H9 (cell line): Measurements from ENCODE around the gene POU1F1. TPM values are rescaled to one million over a fixed set of nuclear protein-coding genes. Genes with fewer than 3 reads are reported as not detected.

Source experiments
- DNase-seq: peaks from one replicate; pipeline ENCODE4 v3.0.0-alpha.2; 2017
- H2AFZ ChIP-seq: one replicate; pipeline ENCODE4 v1.6.1; 2013; ENCODE audit warnings: mild to moderate bottlenecking, low read length, control low read depth, moderate library complexity
- H2AK5ac ChIP-seq: 2 replicates; pipeline ENCODE4 v1.6.1; 2013; ENCODE audit warnings: low read length, control low read depth, mixed read lengths; ENCODE audit not compliant: insufficient read length
- H2BK120ac ChIP-seq: one replicate; pipeline ENCODE4 v1.6.1; 2013; ENCODE audit warnings: low read depth, mild to moderate bottlenecking, low read length, control low read depth, inconsistent platforms; ENCODE audit not compliant: poor library complexity, severe bottlenecking
- H2BK12ac ChIP-seq: 2 replicates; pipeline ENCODE4 v1.6.1; 2013; ENCODE audit warnings: low read length, control low read depth, mixed read lengths, low read depth; ENCODE audit not compliant: insufficient read length
- H2BK15ac ChIP-seq: 2 replicates; pipeline ENCODE4 v1.6.1; 2013; ENCODE audit warnings: low read depth, low read length, control low read depth
- H2BK20ac ChIP-seq: one replicate; pipeline ENCODE4 v1.6.1; 2013; ENCODE audit warnings: low read depth, mild to moderate bottlenecking, low read length, control low read depth, inconsistent platforms; ENCODE audit not compliant: poor library complexity, severe bottlenecking
- H2BK5ac ChIP-seq: 2 replicates; pipeline ENCODE4 v1.6.1; 2013; ENCODE audit warnings: low read length, control low read depth, mixed read lengths; ENCODE audit not compliant: insufficient read length
- H3K14ac ChIP-seq: 2 replicates; pipeline ENCODE4 v1.6.1; 2013; ENCODE audit warnings: low read length, control low read depth; ENCODE audit not compliant: insufficient read depth
- H3K18ac ChIP-seq: 2 replicates; pipeline ENCODE4 v1.6.1; 2013; ENCODE audit warnings: low read depth, mild to moderate bottlenecking, mixed read lengths, low read length, control low read depth; ENCODE audit not compliant: insufficient read length
- H3K23ac ChIP-seq: 2 replicates; pipeline ENCODE4 v1.6.1; 2013; ENCODE audit warnings: low read length, control low read depth, mixed read lengths, low read depth; ENCODE audit not compliant: insufficient read length
- H3K23me2 ChIP-seq: 2 replicates; pipeline ENCODE4 v1.6.1; 2013; ENCODE audit warnings: low read depth, mild to moderate bottlenecking, mixed read lengths, low read length, control low read depth; ENCODE audit not compliant: insufficient read length, poor library complexity, severe bottlenecking
- H3K27ac ChIP-seq: 2 replicates; pipeline ENCODE4 v1.5.1; 2013; ENCODE audit warnings: low read length, control low read depth, mixed read lengths, low read depth; ENCODE audit not compliant: insufficient read length
- H3K27me3 ChIP-seq: 2 replicates; pipeline ENCODE4 v1.6.1; 2013; ENCODE audit warnings: low read length, control low read depth, inconsistent platforms; ENCODE audit not compliant: insufficient read depth
- H3K4ac ChIP-seq: 2 replicates; pipeline ENCODE4 v1.6.1; 2013; ENCODE audit warnings: low read depth, mild to moderate bottlenecking, control low read depth, inconsistent platforms, low read length, moderate library complexity
- H3K4me1 ChIP-seq: 2 replicates; pipeline ENCODE4 v1.6.1; 2013; ENCODE audit warnings: low read length, control low read depth, inconsistent platforms; ENCODE audit not compliant: insufficient read depth
- H3K4me2 ChIP-seq: 2 replicates; pipeline ENCODE4 v1.6.1; 2013; ENCODE audit warnings: low read length, control low read depth, mixed read lengths; ENCODE audit not compliant: insufficient read length, insufficient read depth
- H3K56ac ChIP-seq: 2 replicates; pipeline ENCODE4 v1.6.1; 2013; ENCODE audit warnings: low read depth, mild to moderate bottlenecking, mixed read lengths, low read length, control low read depth; ENCODE audit not compliant: insufficient read length
- H3K79me1 ChIP-seq: 2 replicates; pipeline ENCODE4 v1.6.1; 2013; ENCODE audit warnings: low read depth, mild to moderate bottlenecking, moderate library complexity, low read length, control low read depth, inconsistent platforms; ENCODE audit not compliant: insufficient read depth, poor library complexity, severe bottlenecking
- H3K79me2 ChIP-seq: 2 replicates; pipeline ENCODE4 v1.6.1; 2013; ENCODE audit warnings: low read length, control low read depth, inconsistent platforms; ENCODE audit not compliant: insufficient read depth
- H3K9ac ChIP-seq: 2 replicates; pipeline ENCODE4 v1.6.1; 2013; ENCODE audit warnings: low read length, control low read depth, mixed read lengths; ENCODE audit not compliant: insufficient read length; ENCODE audit errors: extremely low read depth
- H3K9me3 ChIP-seq: one replicate; pipeline ENCODE4 v1.6.1; 2013; ENCODE audit warnings: low read depth, low read length, inconsistent platforms; ENCODE audit not compliant: control insufficient read depth
- H3T11ph ChIP-seq: one replicate; pipeline ENCODE4 v1.6.1; 2013; ENCODE audit warnings: mild to moderate bottlenecking, low read length, control low read depth, inconsistent platforms
- H4K20me1 ChIP-seq: one replicate; pipeline ENCODE4 v1.6.1; 2013; ENCODE audit not compliant: control insufficient read depth, insufficient read length, insufficient read depth
- H4K5ac ChIP-seq: 2 replicates; pipeline ENCODE4 v1.6.1; 2013; ENCODE audit warnings: low read depth, mild to moderate bottlenecking, mixed read lengths, low read length, control low read depth; ENCODE audit not compliant: insufficient read length
- H4K8ac ChIP-seq: replicated peaks from 2 replicates; pipeline ENCODE4 v1.6.1; 2013; ENCODE audit warnings: low read length, control low read depth, mixed read lengths, low read depth; ENCODE audit not compliant: insufficient read length
- H4K91ac ChIP-seq: 2 replicates; pipeline ENCODE4 v1.6.1; 2013; ENCODE audit warnings: low read depth, mild to moderate bottlenecking, moderate library complexity, mixed read lengths, low read length, control low read depth; ENCODE audit not compliant: insufficient read length
- H3K27ac Mint-ChIP-seq, 3 experiments: 2 replicates in 2 of 3; 3 replicates in 1 of 3; pipeline ENCODE4 v1.8.0; 2020 to 2021; ENCODE audit warnings: mixed read lengths in 3 of 3, mild to moderate bottlenecking in 1 of 3, moderate library complexity in 1 of 3
- H3K27me3 Mint-ChIP-seq: 2 replicates; pipeline ENCODE4 v1.8.0; 2021; ENCODE audit warnings: low read depth, mild to moderate bottlenecking, moderate library complexity, mixed read lengths
- H3K36me3 Mint-ChIP-seq, 3 experiments: 2 replicates in 2 of 3; 3 replicates in 1 of 3; pipeline ENCODE4 v1.8.0; 2020 to 2021; ENCODE audit warnings: low read depth in 3 of 3, mixed read lengths in 3 of 3; ENCODE audit not compliant: insufficient read depth in 1 of 3
- H3K4me1 Mint-ChIP-seq, 2 experiments: 2 replicates each; pipeline ENCODE4 v1.8.0; 2020; ENCODE audit warnings: mixed read lengths in 2 of 2
- H3K4me3 Mint-ChIP-seq, 2 experiments: 2 replicates in 1 of 2; 3 replicates in 1 of 2; pipeline ENCODE4 v1.8.0; 2020 to 2021; ENCODE audit warnings: mild to moderate bottlenecking in 2 of 2, mixed read lengths in 2 of 2, moderate library complexity in 1 of 2
- H3K9me3 Mint-ChIP-seq, 2 experiments: 2 replicates in 1 of 2; 3 replicates in 1 of 2; pipeline ENCODE4 v1.8.0; 2020; ENCODE audit warnings: mild to moderate bottlenecking in 2 of 2, mixed read lengths in 2 of 2, moderate library complexity in 1 of 2
- WGBS: extraction: QIAGEN DNeasy Blood & Tissue Kit; methylation state at CpG from one replicate; pipeline ENCODE4 v1.1.7; 2013; ENCODE audit warnings: missing lambda C conversion rate, low lambda C conversion rate, mixed read lengths; ENCODE audit not compliant: insufficient read length; ENCODE audit errors: extremely low coverage; 5-methylcytosine and 5-hydroxymethylcytosine counted together
- total RNA-seq: library from RNA; stranded (reverse); gene quantifications from 2 replicates; pipeline ENCODE4 v1.2.1, GENCODE V29; 2021
- TF ChIP-seq, protein P1 (sequence below): fragments of 200-600 bp; sonication (generic); conservative IDR thresholded peaks from 3 replicates; pipeline ENCODE4 v1.8.0; 2021; ENCODE audit warnings: antibody characterized with exemption, mild to moderate bottlenecking

The POU1F1 gene
- total RNA-seq, 1 experiment from 2014 or later: not detected

DNA sequence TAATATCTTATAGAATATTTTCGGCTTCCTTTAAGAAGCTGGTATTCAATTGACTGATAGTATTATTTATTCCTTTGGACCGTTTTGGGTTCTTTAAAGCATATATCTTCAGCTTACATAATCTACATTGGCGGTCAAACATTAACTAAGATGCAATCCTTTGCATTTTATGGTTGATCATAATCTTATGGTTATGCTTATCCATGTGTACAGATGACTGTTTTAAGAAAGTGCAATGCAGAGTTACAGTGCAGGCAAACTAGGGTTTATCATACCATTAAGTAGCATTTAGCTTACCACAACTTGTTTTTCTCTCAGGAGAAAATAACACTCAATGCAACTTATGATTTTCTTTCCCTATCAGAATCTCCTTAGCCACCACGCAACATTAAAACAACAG, 41.4 kb upstream of the POU1F1 start:
- H3T11ph ChIP-seq: no peak overlapping the region
- H3K23me2 ChIP-seq: no peaks in the 10 kb centered on the region
- H4K20me1 ChIP-seq: no peaks in the 10 kb centered on the region
- H3K36me3 Mint-ChIP-seq: no peaks in the 10 kb centered on the region
- H3K4me3 Mint-ChIP-seq: no peak overlapping the region
- H2BK12ac ChIP-seq: no peak overlapping the region
- WGBS: no CpG with 5 or more reads among the region's 4 CpGs
- H3K9me3 ChIP-seq: no peaks in the 10 kb centered on the region
- DNase-seq: no peak
- H2BK120ac ChIP-seq: no peak overlapping the region
- H3K18ac ChIP-seq: no peak overlapping the region
- no peak overlapping the region for H2AK5ac ChIP-seq
- TF ChIP-seq, protein P1, sequence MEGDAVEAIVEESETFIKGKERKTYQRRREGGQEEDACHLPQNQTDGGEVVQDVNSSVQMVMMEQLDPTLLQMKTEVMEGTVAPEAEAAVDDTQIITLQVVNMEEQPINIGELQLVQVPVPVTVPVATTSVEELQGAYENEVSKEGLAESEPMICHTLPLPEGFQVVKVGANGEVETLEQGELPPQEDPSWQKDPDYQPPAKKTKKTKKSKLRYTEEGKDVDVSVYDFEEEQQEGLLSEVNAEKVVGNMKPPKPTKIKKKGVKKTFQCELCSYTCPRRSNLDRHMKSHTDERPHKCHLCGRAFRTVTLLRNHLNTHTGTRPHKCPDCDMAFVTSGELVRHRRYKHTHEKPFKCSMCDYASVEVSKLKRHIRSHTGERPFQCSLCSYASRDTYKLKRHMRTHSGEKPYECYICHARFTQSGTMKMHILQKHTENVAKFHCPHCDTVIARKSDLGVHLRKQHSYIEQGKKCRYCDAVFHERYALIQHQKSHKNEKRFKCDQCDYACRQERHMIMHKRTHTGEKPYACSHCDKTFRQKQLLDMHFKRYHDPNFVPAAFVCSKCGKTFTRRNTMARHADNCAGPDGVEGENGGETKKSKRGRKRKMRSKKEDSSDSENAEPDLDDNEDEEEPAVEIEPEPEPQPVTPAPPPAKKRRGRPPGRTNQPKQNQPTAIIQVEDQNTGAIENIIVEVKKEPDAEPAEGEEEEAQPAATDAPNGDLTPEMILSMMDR: no peak
- H2BK5ac ChIP-seq: no peak overlapping the region
- H3K4ac ChIP-seq: no peak overlapping the region
- no peak overlapping the region for H3K4me2 ChIP-seq
- peaks cover 0 to 6% of the 10 kb centered on the region in 2 experiments; a peak in 3 of 5 replicates for H3K9me3 Mint-ChIP-seq
- no peaks in the 10 kb centered on the region for H3K4me1 ChIP-seq
- no peak overlapping the region for H4K8ac ChIP-seq
- H3K4me1 Mint-ChIP-seq: peaks cover 0 to 7% of the 10 kb centered on the region in 2 experiments; a peak in 2 of 4 replicates
- no peak overlapping the region for H2AFZ ChIP-seq
- H3K14ac ChIP-seq: no peak overlapping the region
- H3K79me1 ChIP-seq: no peaks in the 10 kb centered on the region
- no peak overlapping the region for H3K27ac ChIP-seq
- no peak overlapping the region for H4K91ac ChIP-seq
- H4K5ac ChIP-seq: no peak overlapping the region
- no peak overlapping the region for H3K23ac ChIP-seq
- H3K79me2 ChIP-seq: no peaks in the 10 kb centered on the region
- H3K27me3 Mint-ChIP-seq: no peaks in the 10 kb centered on the region
- no peak overlapping the region for H2BK15ac ChIP-seq
- H3K27me3 ChIP-seq: no peaks in the 10 kb centered on the region
- no peak overlapping the region for H3K27ac Mint-ChIP-seq
- no peak overlapping the region for H2BK20ac ChIP-seq
- no peak overlapping the region for H3K56ac ChIP-seq
- H3K9ac ChIP-seq: no peak overlapping the region
